GM21360 (cell line): Measurements from ENCODE around the gene OR6C65.

Experiments
- ATAC-seq: cut with Tn5 transposase; IDR thresholded peaks from one replicate; pipeline ENCODE4 v1.9.1; 2021; ENCODE audit warnings: mild to moderate bottlenecking, moderate library complexity; ENCODE audit not compliant: unreplicated experiment

The OR6C65 gene

DNA sequence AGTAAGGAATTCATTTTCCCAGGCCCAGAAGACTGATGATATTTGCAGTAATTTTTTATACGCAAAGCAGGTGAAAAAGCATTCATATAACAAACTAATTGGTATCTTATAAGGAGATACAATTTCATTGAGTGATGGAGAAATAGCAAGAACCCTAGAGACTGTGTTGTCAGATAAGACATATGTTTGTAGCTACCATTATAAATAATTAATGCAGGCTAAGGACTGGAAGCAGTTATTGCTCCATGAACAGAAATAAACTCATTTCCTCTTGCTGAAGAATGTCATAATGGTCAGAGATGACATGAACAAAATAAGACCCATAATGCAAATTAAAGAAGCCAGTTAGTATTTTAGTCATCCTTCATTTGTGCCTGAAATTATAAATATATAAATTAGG, 45.0 kb downstream of the OR6C65 start:
- ATAC-seq = no peak

DNA sequence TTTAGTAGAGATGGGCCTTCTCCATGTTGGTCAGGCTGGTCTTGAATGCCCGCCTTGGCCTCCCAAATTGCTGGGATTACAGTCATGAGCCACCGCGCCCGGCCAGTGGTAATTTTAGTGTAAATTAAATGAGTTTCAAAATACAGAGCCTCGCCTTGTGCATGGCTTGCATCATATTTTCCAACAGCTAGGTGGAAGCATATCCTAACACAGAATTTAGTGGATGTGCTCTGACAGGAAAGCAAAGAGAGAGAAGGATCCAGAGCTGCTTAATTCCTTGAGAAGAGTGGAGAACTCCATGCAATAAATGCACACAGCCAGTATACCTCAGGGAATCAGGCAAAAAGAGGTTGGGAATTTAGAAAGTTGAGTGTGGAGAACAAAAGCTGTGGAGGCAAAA, 46.0 kb downstream of the OR6C65 start:
- ATAC-seq = no peak

GRCh38 chr12:55448825-55449224, 48.5 kb downstream of the OR6C65 start:
- no peak for ATAC-seq
